GM10847 (cell line): Measurements from ENCODE around the gene CARD9.

Experiments used
- POLR2A ChIP-seq: IDR thresholded peaks from 2 replicates; pipeline ENCODE4 v1.6.1; 2011; ENCODE audit not compliant: insufficient read length; ENCODE audit errors: extremely low read depth

Gene CARD9

GRCh38 chr9:136318776-136319241 is 54.7 kb downstream of the CARD9 start:
- TF ChIP-seq POLR2A, result no peak

- no peak for TF ChIP-seq POLR2A
Observed at GRCh38 chr9:136318111-136318775, 55.2 kb downstream of the CARD9 start.

- TF ChIP-seq POLR2A, result no peak
Observed at GRCh38 chr9:136317695-136318094, 55.8 kb downstream of the CARD9 start.

DNA sequence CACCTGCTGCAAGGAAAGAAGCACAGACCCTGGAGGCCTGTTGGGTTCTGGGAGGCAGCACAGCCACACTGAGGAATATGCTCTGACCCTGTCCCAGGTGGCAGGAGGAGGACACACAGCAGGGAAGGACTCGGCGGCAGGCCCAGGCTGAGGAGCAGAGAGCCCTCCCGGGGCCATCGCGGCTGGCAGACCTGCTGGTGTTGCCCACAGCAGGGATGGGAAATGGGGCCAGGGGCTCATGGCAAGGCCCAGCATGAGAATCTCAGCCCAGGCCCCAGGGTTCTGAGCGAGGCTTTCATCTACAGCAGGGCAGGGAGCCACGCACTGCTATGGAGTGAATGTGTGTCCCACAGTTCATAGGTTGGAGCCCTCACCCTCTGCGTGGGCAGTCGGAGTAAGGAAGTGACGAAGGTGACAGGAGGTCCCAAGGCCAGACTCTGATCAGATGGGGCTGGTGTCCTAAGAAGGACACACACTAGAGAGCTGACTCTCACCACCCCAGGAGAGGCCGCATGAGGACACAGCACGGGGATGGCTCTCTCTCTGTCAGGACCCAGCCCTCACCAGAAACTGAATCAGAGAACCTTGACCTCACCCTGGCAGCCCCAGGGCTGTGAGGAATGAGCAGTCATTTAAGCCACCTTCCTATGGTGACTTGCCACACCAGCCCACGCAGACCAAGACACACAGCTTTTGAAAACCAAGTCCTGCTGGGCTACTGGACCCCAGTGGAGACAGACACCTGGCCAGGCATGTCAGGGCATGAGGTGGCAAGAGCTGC is 56.4 kb downstream of the CARD9 start:
- no peak for TF ChIP-seq POLR2A

- no peak for TF ChIP-seq POLR2A
Observed at GRCh38 chr9:136316271-136316751, 57.2 kb downstream of the CARD9 start.

GRCh38 chr9:136314944-136315343 is 58.5 kb downstream of the CARD9 start:
- no peak for TF ChIP-seq POLR2A

DNA sequence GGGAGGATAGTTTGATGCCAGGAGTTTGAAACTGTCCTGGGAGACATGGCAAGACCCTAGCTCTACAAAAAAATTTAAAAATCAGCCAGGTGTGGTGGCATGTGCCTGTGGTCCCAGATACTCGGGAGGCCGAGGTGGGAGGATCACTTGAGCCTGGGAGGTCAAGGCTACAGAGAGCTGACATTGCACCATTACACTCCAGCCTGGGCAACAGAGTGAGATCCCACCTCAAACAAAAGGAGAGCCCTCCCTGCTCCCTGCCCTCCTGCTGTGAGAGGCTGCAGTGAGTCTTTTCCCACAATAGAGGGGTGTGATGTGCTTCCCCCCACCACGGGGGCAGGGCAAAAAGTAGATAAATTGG is 59.4 kb downstream of the CARD9 start:
- TF ChIP-seq POLR2A, result no peak
